HS-27A (cell line): ENCODE data around the gene RALA.
A peak's percentile ranks its signal among the peaks of the same experiment; 100 is the strongest.

Experiments
- DNase-seq: peaks from one replicate; pipeline ENCODE4 v3.0.0-alpha.2; 2012; ENCODE audit warnings: low read depth, missing footprints

Gene RALA

GRCh38 chr7:39623047-39623731 is at the start of gene RALA:
Gene RALA, plus strand, starts transcription at chr7:39623572. Its CDS starts 63,096 bp downstream, at chr7:39686668.
- no peak for DNase-seq

GRCh38 chr7:39574673-39575349 is 48.6 kb upstream of the RALA start:
- DNase-seq, result no peak

- no peak for DNase-seq
These were observed 46.0 kb upstream of the RALA start for GRCh38 chr7:39577229-39577874.

GRCh38 chr7:39580149-39580874 is 43.1 kb upstream of the RALA start:
- peak; percentile 62 for DNase-seq

- DNase-seq, result no peak
These were observed 40.8 kb upstream of the RALA start for GRCh38 chr7:39582536-39582935.

- DNase-seq, result no peak
These were observed 39.8 kb upstream of the RALA start for GRCh38 chr7:39583539-39583938.

GRCh38 chr7:39587393-39587792 is 36.0 kb upstream of the RALA start:
- DNase-seq, result no peak

GRCh38 chr7:39588416-39588815 is 35.0 kb upstream of the RALA start:
- DNase-seq, result no peak

- peak; percentile 69 for DNase-seq
These were observed 33.9 kb upstream of the RALA start for GRCh38 chr7:39589323-39590111.

- DNase-seq, result no peak
These were observed 30.8 kb upstream of the RALA start for GRCh38 chr7:39592586-39592985.

GRCh38 chr7:39594988-39595620 is 28.3 kb upstream of the RALA start:
- DNase-seq, result no peak

- no peak for DNase-seq
These were observed 21.0 kb upstream of the RALA start for GRCh38 chr7:39602351-39602750.

- no peak for DNase-seq
These were observed 19.4 kb upstream of the RALA start for GRCh38 chr7:39603924-39604323.

GRCh38 chr7:39605087-39605486 is 18.3 kb upstream of the RALA start:
- no peak for DNase-seq

GRCh38 chr7:39606352-39606751 is 17.0 kb upstream of the RALA start:
- no peak for DNase-seq

- DNase-seq, result no peak
These were observed 16.4 kb upstream of the RALA start for GRCh38 chr7:39606941-39607340.

- no peak for DNase-seq
These were observed 15.5 kb upstream of the RALA start for GRCh38 chr7:39607865-39608264.

GRCh38 chr7:39608278-39608677 is 15.1 kb upstream of the RALA start:
- no peak for DNase-seq

- DNase-seq, result no peak
These were observed 14.0 kb upstream of the RALA start for GRCh38 chr7:39609113-39609934.

- DNase-seq, result no peak
These were observed 13.5 kb upstream of the RALA start for GRCh38 chr7:39609935-39610263.

- no peak for DNase-seq
These were observed 9.8 kb upstream of the RALA start for GRCh38 chr7:39613577-39613976.
